ENCODE results near the gene RERE.

- no peak for TF ChIP-seq KLF16 (tag by site-specific recombination; IDR thresholded peaks at IDR 0.05)
- no peak for TF ChIP-seq ZNF174 (tag by site-specific recombination; IDR thresholded peaks at IDR 0.05)
- TF ChIP-seq, protein P1, sequence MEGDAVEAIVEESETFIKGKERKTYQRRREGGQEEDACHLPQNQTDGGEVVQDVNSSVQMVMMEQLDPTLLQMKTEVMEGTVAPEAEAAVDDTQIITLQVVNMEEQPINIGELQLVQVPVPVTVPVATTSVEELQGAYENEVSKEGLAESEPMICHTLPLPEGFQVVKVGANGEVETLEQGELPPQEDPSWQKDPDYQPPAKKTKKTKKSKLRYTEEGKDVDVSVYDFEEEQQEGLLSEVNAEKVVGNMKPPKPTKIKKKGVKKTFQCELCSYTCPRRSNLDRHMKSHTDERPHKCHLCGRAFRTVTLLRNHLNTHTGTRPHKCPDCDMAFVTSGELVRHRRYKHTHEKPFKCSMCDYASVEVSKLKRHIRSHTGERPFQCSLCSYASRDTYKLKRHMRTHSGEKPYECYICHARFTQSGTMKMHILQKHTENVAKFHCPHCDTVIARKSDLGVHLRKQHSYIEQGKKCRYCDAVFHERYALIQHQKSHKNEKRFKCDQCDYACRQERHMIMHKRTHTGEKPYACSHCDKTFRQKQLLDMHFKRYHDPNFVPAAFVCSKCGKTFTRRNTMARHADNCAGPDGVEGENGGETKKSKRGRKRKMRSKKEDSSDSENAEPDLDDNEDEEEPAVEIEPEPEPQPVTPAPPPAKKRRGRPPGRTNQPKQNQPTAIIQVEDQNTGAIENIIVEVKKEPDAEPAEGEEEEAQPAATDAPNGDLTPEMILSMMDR (tag by site-specific recombination; IDR thresholded peaks at IDR 0.05), result no peak
- TF ChIP-seq ZNF391 (tag by site-specific recombination; IDR thresholded peaks at IDR 0.05; ENCODE audit: borderline replicate concordance, low read depth), result no peak
- no peak for TF ChIP-seq ZNF24 (tag by site-specific recombination; IDR thresholded peaks at IDR 0.05)
- no peak for TF ChIP-seq REST (tag by site-specific recombination; IDR thresholded peaks at IDR 0.05)
- TF ChIP-seq ZNF175 (tag by site-specific recombination; IDR thresholded peaks at IDR 0.05), result no peak
- TF ChIP-seq ZNF510 (tag by site-specific recombination; IDR thresholded peaks at IDR 0.05; ENCODE audit: insufficient replicate concordance), result no peak
- TF ChIP-seq ZNF473 (tag by site-specific recombination; IDR thresholded peaks at IDR 0.05), result no peak
- TF ChIP-seq, protein P2, sequence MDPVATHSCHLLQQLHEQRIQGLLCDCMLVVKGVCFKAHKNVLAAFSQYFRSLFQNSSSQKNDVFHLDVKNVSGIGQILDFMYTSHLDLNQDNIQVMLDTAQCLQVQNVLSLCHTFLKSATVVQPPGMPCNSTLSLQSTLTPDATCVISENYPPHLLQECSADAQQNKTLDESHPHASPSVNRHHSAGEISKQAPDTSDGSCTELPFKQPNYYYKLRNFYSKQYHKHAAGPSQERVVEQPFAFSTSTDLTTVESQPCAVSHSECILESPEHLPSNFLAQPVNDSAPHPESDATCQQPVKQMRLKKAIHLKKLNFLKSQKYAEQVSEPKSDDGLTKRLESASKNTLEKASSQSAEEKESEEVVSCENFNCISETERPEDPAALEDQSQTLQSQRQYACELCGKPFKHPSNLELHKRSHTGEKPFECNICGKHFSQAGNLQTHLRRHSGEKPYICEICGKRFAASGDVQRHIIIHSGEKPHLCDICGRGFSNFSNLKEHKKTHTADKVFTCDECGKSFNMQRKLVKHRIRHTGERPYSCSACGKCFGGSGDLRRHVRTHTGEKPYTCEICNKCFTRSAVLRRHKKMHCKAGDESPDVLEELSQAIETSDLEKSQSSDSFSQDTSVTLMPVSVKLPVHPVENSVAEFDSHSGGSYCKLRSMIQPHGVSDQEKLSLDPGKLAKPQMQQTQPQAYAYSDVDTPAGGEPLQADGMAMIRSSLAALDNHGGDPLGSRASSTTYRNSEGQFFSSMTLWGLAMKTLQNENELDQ (tag by site-specific recombination; IDR thresholded peaks at IDR 0.05; ENCODE audit: low read depth), result no peak
- no peak for TF ChIP-seq YY2 (tag by site-specific recombination; IDR thresholded peaks at IDR 0.05)
- no peak for TF ChIP-seq RBAK (tag by site-specific recombination; IDR thresholded peaks at IDR 0.05)
- no peak for TF ChIP-seq ZNF335 (tag by site-specific recombination; conservative IDR thresholded peaks at IDR 0.05)
- no peak for TF ChIP-seq ZBTB21 (tag by site-specific recombination; IDR thresholded peaks at IDR 0.05)
These were observed 130.4 kb downstream of the RERE start for GRCh38 chr1:8687039-8687438.

Measured in HEK293 (cell line).